Parathyroid adenoma (tissue), 2 donors: ENCODE results near the gene FANCC.

Experiments used
- H2AFZ ChIP-seq: fragments of 300-600 bp; sonication (generic); one replicate; pipeline ENCODE4 v1.7.0; 2017; ENCODE audit warnings: antibody characterized with exemption, mild to moderate bottlenecking
- H3K27ac ChIP-seq: fragments of 300-600 bp; sonication (generic); one replicate; pipeline ENCODE4 v1.7.0; 2017
- H3K27me3 ChIP-seq: fragments of 300-600 bp; sonication (generic); one replicate; pipeline ENCODE4 v1.7.0; 2017; ENCODE audit warnings: low read length; ENCODE audit not compliant: control insufficient read depth, insufficient read depth
- H3K36me3 ChIP-seq: fragments of 300-600 bp; sonication (generic); one replicate; pipeline ENCODE4 v1.7.0; 2017; ENCODE audit warnings: low read length; ENCODE audit not compliant: control insufficient read depth, insufficient read depth
- H3K4me1 ChIP-seq: fragments of 300-600 bp; sonication (generic); one replicate; pipeline ENCODE4 v1.7.0; 2017; ENCODE audit warnings: control low read depth
- H3K4me2 ChIP-seq: fragments of 300-600 bp; sonication (generic); one replicate; pipeline ENCODE4 v1.7.0; 2017; ENCODE audit warnings: low read length
- H3K4me3 ChIP-seq: fragments of 300-600 bp; sonication (generic); one replicate; pipeline ENCODE4 v1.7.0; 2017; ENCODE audit warnings: low read depth, low read length
- H3K79me2 ChIP-seq: fragments of 300-600 bp; sonication (generic); one replicate; pipeline ENCODE4 v1.7.0; 2017; ENCODE audit warnings: control low read depth
- H3K9ac ChIP-seq: fragments of 300-600 bp; sonication (generic); one replicate; pipeline ENCODE4 v1.7.0; 2017; ENCODE audit warnings: mild to moderate bottlenecking
- H3K9me3 ChIP-seq: fragments of 300-600 bp; sonication (generic); one replicate; pipeline ENCODE4 v1.7.0; 2017; ENCODE audit warnings: low read length; ENCODE audit not compliant: control insufficient read depth
- CTCF ChIP-seq: fragments of 300-600 bp; sonication (generic); IDR thresholded peaks from one replicate; pipeline ENCODE4 v1.7.0; 2017; ENCODE audit warnings: antibody characterized with exemption, mild to moderate bottlenecking
- donor health status: primary hyperparathyroidism.

The FANCC gene

GRCh38 chr9:95088421-95089161, 228.9 kb downstream of the FANCC start:
- Histone ChIP-seq H3K4me2 (no peak overlapping the region), H2AFZ (no peak overlapping the region), H3K79me2 (no peaks in the 10 kb centered on the region), H3K27ac (no peak overlapping the region), H3K9ac (no peak overlapping the region), H3K9me3 (no peaks in the 10 kb centered on the region), H3K36me3 (no peaks in the 10 kb centered on the region), H3K27me3 (no peaks in the 10 kb centered on the region), H3K4me1 (peaks cover 12% of the 10 kb centered on the region), H3K4me3 (no peak overlapping the region)
- no peak for TF ChIP-seq CTCF

DNA sequence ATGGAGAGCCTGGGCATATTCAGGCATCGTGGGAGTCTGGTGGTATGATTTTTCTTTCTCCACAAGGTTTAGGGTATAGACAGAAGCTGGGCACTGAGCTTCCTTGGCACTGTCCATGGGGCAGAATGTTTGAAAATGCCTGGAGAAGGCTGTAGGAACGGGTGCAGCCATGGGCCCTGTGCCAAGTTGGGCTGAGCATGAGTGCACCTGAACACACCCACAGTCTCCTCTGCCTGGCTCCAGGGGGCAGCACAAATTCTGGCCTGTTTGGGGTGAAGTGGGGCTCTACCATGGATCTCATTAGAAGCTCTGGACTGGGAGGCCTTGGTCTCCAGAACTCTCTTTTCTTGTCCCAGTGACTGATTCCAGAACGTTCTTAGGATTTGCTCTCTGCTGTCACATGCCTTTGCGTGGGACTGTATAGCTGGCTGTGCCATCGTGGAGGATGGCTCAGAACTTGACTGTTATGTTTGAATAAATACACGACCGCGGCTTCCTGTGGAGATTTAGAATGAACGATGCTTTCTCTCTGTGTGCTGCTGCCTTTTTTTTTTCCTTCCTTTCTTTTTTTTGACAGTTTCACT, 229.8 kb downstream of the FANCC start:
- Histone ChIP-seq H3K27ac (no peak overlapping the region), H2AFZ (no peak overlapping the region)

GRCh38 chr9:95086564-95086955, 230.9 kb downstream of the FANCC start:
- H3K27me3 ChIP-seq = no peaks in the 10 kb centered on the region
- no peaks in the 10 kb centered on the region for H3K9me3 ChIP-seq
- no peaks in the 10 kb centered on the region for H3K36me3 ChIP-seq
- no peak overlapping the region for H3K4me3 ChIP-seq
- H3K27ac ChIP-seq = no peak overlapping the region
- H3K9ac ChIP-seq = no peak overlapping the region
- peaks cover 2% of the 10 kb centered on the region for H3K79me2 ChIP-seq
- H3K4me2 ChIP-seq = no peak overlapping the region
- H2AFZ ChIP-seq = no peak overlapping the region
- peaks cover 8% of the 10 kb centered on the region for H3K4me1 ChIP-seq
- no peak for TF ChIP-seq CTCF

More for the DNA sequence above, 229.8 kb downstream of the FANCC start:
- no peaks in the 10 kb centered on the region for H3K79me2 ChIP-seq
- TF ChIP-seq CTCF = no peak
- H3K4me3 ChIP-seq = peak overlapping the region; percentile 11
- peak overlapping the region; percentile 41 for H3K4me2 ChIP-seq
- H3K36me3 ChIP-seq = no peaks in the 10 kb centered on the region
- peaks cover 12% of the 10 kb centered on the region for H3K4me1 ChIP-seq
- no peaks in the 10 kb centered on the region for H3K9me3 ChIP-seq
- H3K9ac ChIP-seq = no peak overlapping the region
- H3K27me3 ChIP-seq = no peaks in the 10 kb centered on the region

DNA sequence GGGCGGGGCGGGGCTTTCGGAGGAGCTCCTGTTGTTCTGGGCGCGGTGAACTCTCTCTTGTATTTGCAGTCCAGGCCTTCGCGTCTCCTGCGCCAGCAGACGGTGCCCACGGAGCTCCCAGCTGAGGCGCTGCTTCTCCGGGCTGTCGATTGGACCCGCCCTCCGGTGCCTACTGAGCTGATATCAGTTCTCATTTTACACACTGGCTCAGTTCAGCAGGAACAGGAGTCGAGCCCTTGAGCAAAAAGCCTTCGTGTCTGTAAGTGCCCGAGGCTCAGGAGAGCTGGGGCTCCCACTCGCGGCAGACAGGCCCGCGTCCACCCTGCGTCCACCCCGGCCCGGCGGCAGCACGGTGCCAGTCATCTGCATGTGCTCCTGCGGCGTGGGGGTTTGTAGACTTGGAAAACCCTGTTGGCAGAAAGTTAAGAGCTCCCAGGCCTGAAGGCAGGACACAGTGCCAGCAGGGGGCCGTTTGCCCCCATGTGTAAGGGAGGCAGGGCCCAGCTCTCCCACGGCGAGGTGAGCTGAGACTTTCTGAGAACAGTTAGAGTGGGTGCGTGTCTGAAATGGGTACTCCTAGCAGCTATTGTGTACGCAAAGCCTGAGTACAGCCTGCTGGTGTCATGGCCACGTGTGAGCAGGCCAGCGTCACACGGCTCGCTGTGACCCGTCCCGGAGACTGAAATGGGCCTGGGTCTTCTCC, 231.5 kb downstream of the FANCC start:
- Histone ChIP-seq H3K4me1 (peaks cover 4% of the 10 kb centered on the region), H3K27ac (no peak overlapping the region), H2AFZ (no peak overlapping the region), H3K4me2 (peak overlapping the region; percentile 50), H3K9me3 (no peaks in the 10 kb centered on the region), H3K36me3 (no peaks in the 10 kb centered on the region), H3K4me3 (peak overlapping the region; percentile 44), H3K27me3 (no peaks in the 10 kb centered on the region), H3K9ac (no peak overlapping the region), H3K79me2 (peaks cover 5% of the 10 kb centered on the region)
- no peak for TF ChIP-seq CTCF
